GM12892 (cell line): ENCODE measurements around the gene VAMP4.

Experiments
- POLR2A ChIP-seq: IDR thresholded peaks from 2 replicates; pipeline ENCODE4 v1.6.1; 2011; ENCODE audit warnings: low read depth, low read length, control low read depth
- POLR2AphosphoS5 ChIP-seq: IDR thresholded peaks from 2 replicates; pipeline ENCODE4 v1.6.1; 2011; ENCODE audit warnings: low read depth, low read length, control low read depth
- TAF1 ChIP-seq: IDR thresholded peaks from 2 replicates; pipeline ENCODE4 v1.6.1; 2011; ENCODE audit warnings: low read depth, mild to moderate bottlenecking, control low read depth, low read length, borderline replicate concordance

DNA sequence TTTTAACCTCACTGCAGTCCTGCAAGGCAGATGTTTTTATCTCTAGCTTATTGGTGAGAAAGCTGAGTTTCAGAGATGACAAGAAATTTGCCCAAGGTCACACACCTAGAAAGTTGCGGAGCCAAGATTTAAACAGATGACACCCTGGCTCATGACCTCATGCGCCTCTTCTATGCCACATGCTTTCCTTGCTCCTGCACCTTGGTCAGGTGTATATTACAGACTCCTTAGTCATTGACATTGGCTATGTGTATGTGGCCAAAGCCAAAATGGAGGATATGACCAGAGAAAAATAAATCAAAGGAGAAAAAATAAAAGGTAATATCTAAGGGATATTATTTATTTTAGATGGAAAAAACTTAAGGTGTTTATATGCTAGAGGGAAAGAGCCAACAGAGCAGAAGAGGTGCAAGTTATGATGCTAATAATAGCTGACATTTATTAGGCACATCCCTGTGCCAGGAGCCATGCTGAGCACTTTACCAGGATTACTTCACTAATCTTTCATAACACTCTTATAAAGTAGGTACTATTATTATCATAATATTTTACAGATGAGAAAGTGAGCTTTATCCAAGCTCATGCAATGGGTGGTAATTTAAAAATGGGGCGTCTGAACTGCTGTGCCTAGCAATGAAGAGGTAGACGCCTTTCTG lies 75.6 kb downstream of the VAMP4 start:
- TF ChIP-seq POLR2A (no peak), TAF1 (no peak), POLR2AphosphoS5 (no peak)
